Fibroblast of the aortic adventitia (primary cell): Measurements from ENCODE around the gene STK26. TPM values are rescaled to one million over a fixed set of nuclear protein-coding genes. Genes with fewer than 3 reads are reported as not detected.

Experiments used
- DNase-seq: peaks from one replicate; pipeline ENCODE4 v3.0.0-alpha.2; 2010; ENCODE audit warnings: low read depth
- H3K4me3 ChIP-seq: 2 replicates; pipeline ENCODE4 v1.5.1; 2011; ENCODE audit warnings: low read depth, mild to moderate bottlenecking, control low read depth, low read length, moderate library complexity
- CTCF ChIP-seq: IDR thresholded peaks from 2 replicates; pipeline ENCODE4 v1.5.1; 2011; ENCODE audit warnings: mild to moderate bottlenecking, low read length, control low read depth, inconsistent platforms; ENCODE audit not compliant: insufficient read depth
- total RNA-seq: library from RNA; depleted of rRNA; stranded (reverse); fragments of >200 nt; gene quantifications from 2 replicates; pipeline ENCODE4 v1.2.3, GENCODE V29; 2012; ENCODE audit warnings: low replicate concordance

The STK26 gene
- total RNA-seq, 1 donor: 1.6 TPM

- H3K4me3 ChIP-seq: no peak overlapping the region
- no peak for DNase-seq
- no peak for TF ChIP-seq CTCF
Observed at GRCh38 chrX:132033166-132033565, 10.1 kb downstream of the STK26 start.

- TF ChIP-seq CTCF: no peak
- no peak overlapping the region for H3K4me3 ChIP-seq
- DNase-seq: no peak
Observed at GRCh38 chrX:132034648-132035047, 11.5 kb downstream of the STK26 start.

GRCh38 chrX:132037479-132037993, 14.4 kb downstream of the STK26 start:
- DNase-seq: no peak

GRCh38 chrX:132040066-132040465, 17.0 kb downstream of the STK26 start:
- DNase-seq: no peak
- no peak for TF ChIP-seq CTCF
- H3K4me3 ChIP-seq: no peak overlapping the region

More at GRCh38 chrX:132037479-132037993, 14.4 kb downstream of the STK26 start:
- no peak for TF ChIP-seq CTCF
- H3K4me3 ChIP-seq: no peak overlapping the region

GRCh38 chrX:132041015-132041414, 17.9 kb downstream of the STK26 start:
- H3K4me3 ChIP-seq: no peak overlapping the region
- no peak for TF ChIP-seq CTCF
- no peak for DNase-seq

GRCh38 chrX:132043977-132044376, 20.9 kb downstream of the STK26 start:
- H3K4me3 ChIP-seq: no peak overlapping the region
- DNase-seq: no peak
- TF ChIP-seq CTCF: no peak

GRCh38 chrX:132044953-132045352, 21.9 kb downstream of the STK26 start:
- no peak for TF ChIP-seq CTCF
- no peak for DNase-seq
- no peak overlapping the region for H3K4me3 ChIP-seq
